GM23338 (cell line): Measurements from ENCODE around the gene KCNQ1OT1.

Experiments used
- CREB1 ChIP-seq: fragments of 250-450 bp; sonication (Bioruptor Pico); IDR thresholded peaks from 2 replicates; pipeline ENCODE4 v1.5.0; 2020; ENCODE audit warnings: low read depth, mild to moderate bottlenecking, moderate library complexity
- EZH2 ChIP-seq: fragments of 200-600 bp; sonication (generic); IDR thresholded peaks from one replicate; pipeline ENCODE4 v1.8.0; 2017; ENCODE audit warnings: antibody characterized with exemption, mild to moderate bottlenecking, low read depth; ENCODE audit not compliant: unreplicated experiment
- EZH2phosphoT487 ChIP-seq: fragments of 200-600 bp; sonication (generic); IDR thresholded peaks from one replicate; pipeline ENCODE4 v1.8.1; 2018; ENCODE audit warnings: antibody characterized with exemption; ENCODE audit not compliant: unreplicated experiment
- JUNB ChIP-seq: IDR thresholded peaks from one replicate; pipeline ENCODE4 v1.6.1; 2016; ENCODE audit warnings: antibody characterized with exemption; ENCODE audit not compliant: unreplicated experiment
- POLR2AphosphoS5 ChIP-seq: IDR thresholded peaks from 2 replicates; pipeline ENCODE4 v1.6.1; 2016; ENCODE audit warnings: antibody characterized with exemption, low read depth
- STAT1 ChIP-seq: IDR thresholded peaks from one replicate; pipeline ENCODE4 v1.6.1; 2016; ENCODE audit warnings: antibody characterized with exemption; ENCODE audit not compliant: unreplicated experiment
- ZNF114 ChIP-seq: fragments of 250-450 bp; sonication (Bioruptor Pico); IDR thresholded peaks from 2 replicates; pipeline ENCODE4 v1.5.0; 2020; ENCODE audit warnings: mild to moderate bottlenecking, moderate library complexity
- ZNF331 ChIP-seq: fragments of 250-450 bp; sonication (Bioruptor Pico); IDR thresholded peaks from 2 replicates; pipeline ENCODE4 v1.5.0; 2020; ENCODE audit warnings: low read depth, mild to moderate bottlenecking, moderate library complexity
- TF ChIP-seq, protein P1 (sequence below), 2 experiments: fragments of 200-600 bp in 1 of 2; sonication (generic) in 1 of 2; conservative IDR thresholded peaks; 2 replicates each; pipeline versions ENCODE4 v1.5.1 to v1.6.1; 2016 to 2017; ENCODE audit warnings: antibody characterized with exemption in 2 of 2, low read depth in 2 of 2, mild to moderate bottlenecking in 2 of 2, moderate library complexity in 1 of 2
- TF ChIP-seq, protein P2 (sequence below): IDR thresholded peaks from one replicate; pipeline ENCODE4 v1.6.1; 2018; ENCODE audit warnings: antibody characterized with exemption; ENCODE audit not compliant: unreplicated experiment
- TF ChIP-seq, protein P3 (sequence below): fragments of 250-450 bp; sonication (Bioruptor Pico); IDR thresholded peaks from 2 replicates; pipeline ENCODE4 v1.5.0; 2020; ENCODE audit warnings: mild to moderate bottlenecking, moderate library complexity

DNA sequence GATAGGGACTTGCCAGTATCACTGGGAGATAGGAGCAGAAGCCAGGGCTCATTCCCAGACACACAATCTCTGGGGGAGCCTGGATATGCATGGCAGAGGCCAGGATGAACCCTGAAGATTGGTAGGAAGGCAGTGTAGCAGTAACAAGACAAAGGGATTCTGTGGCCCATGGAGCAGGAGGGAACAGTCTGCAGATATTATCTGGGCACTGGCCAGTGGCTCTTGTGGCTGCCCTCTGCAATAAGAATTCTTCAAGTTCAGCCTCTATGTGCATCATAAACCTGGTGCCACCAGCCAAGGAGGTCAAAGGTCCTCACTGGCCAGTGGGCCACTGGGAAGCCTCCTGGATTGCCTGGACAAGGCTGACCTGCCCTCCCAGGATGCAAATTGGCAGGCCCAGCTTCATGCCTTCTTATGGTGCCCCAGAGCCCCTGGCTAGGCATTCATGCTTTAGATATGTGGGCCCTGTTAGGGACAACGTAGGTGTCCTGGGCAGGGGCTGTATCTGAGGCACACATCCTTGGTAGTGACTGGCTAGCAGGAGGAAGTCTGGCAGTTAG, 29.2 kb downstream of the KCNQ1OT1 start:
- TF ChIP-seq, protein P1, sequence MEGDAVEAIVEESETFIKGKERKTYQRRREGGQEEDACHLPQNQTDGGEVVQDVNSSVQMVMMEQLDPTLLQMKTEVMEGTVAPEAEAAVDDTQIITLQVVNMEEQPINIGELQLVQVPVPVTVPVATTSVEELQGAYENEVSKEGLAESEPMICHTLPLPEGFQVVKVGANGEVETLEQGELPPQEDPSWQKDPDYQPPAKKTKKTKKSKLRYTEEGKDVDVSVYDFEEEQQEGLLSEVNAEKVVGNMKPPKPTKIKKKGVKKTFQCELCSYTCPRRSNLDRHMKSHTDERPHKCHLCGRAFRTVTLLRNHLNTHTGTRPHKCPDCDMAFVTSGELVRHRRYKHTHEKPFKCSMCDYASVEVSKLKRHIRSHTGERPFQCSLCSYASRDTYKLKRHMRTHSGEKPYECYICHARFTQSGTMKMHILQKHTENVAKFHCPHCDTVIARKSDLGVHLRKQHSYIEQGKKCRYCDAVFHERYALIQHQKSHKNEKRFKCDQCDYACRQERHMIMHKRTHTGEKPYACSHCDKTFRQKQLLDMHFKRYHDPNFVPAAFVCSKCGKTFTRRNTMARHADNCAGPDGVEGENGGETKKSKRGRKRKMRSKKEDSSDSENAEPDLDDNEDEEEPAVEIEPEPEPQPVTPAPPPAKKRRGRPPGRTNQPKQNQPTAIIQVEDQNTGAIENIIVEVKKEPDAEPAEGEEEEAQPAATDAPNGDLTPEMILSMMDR (conservative IDR thresholded peaks at IDR 0.05; ENCODE audit: low read depth in 2 of 2) = no peak
- TF ChIP-seq POLR2AphosphoS5 = no peak
- TF ChIP-seq ZNF331 (CRISPR knock-in tag) = no peak
- TF ChIP-seq EZH2 = no peak
- TF ChIP-seq, protein P2, sequence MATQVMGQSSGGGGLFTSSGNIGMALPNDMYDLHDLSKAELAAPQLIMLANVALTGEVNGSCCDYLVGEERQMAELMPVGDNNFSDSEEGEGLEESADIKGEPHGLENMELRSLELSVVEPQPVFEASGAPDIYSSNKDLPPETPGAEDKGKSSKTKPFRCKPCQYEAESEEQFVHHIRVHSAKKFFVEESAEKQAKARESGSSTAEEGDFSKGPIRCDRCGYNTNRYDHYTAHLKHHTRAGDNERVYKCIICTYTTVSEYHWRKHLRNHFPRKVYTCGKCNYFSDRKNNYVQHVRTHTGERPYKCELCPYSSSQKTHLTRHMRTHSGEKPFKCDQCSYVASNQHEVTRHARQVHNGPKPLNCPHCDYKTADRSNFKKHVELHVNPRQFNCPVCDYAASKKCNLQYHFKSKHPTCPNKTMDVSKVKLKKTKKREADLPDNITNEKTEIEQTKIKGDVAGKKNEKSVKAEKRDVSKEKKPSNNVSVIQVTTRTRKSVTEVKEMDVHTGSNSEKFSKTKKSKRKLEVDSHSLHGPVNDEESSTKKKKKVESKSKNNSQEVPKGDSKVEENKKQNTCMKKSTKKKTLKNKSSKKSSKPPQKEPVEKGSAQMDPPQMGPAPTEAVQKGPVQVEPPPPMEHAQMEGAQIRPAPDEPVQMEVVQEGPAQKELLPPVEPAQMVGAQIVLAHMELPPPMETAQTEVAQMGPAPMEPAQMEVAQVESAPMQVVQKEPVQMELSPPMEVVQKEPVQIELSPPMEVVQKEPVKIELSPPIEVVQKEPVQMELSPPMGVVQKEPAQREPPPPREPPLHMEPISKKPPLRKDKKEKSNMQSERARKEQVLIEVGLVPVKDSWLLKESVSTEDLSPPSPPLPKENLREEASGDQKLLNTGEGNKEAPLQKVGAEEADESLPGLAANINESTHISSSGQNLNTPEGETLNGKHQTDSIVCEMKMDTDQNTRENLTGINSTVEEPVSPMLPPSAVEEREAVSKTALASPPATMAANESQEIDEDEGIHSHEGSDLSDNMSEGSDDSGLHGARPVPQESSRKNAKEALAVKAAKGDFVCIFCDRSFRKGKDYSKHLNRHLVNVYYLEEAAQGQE = no peak
- no peak for TF ChIP-seq EZH2phosphoT487
- no peak for TF ChIP-seq JUNB
- no peak for TF ChIP-seq CREB1 (CRISPR knock-in tag)
- TF ChIP-seq, protein P3, sequence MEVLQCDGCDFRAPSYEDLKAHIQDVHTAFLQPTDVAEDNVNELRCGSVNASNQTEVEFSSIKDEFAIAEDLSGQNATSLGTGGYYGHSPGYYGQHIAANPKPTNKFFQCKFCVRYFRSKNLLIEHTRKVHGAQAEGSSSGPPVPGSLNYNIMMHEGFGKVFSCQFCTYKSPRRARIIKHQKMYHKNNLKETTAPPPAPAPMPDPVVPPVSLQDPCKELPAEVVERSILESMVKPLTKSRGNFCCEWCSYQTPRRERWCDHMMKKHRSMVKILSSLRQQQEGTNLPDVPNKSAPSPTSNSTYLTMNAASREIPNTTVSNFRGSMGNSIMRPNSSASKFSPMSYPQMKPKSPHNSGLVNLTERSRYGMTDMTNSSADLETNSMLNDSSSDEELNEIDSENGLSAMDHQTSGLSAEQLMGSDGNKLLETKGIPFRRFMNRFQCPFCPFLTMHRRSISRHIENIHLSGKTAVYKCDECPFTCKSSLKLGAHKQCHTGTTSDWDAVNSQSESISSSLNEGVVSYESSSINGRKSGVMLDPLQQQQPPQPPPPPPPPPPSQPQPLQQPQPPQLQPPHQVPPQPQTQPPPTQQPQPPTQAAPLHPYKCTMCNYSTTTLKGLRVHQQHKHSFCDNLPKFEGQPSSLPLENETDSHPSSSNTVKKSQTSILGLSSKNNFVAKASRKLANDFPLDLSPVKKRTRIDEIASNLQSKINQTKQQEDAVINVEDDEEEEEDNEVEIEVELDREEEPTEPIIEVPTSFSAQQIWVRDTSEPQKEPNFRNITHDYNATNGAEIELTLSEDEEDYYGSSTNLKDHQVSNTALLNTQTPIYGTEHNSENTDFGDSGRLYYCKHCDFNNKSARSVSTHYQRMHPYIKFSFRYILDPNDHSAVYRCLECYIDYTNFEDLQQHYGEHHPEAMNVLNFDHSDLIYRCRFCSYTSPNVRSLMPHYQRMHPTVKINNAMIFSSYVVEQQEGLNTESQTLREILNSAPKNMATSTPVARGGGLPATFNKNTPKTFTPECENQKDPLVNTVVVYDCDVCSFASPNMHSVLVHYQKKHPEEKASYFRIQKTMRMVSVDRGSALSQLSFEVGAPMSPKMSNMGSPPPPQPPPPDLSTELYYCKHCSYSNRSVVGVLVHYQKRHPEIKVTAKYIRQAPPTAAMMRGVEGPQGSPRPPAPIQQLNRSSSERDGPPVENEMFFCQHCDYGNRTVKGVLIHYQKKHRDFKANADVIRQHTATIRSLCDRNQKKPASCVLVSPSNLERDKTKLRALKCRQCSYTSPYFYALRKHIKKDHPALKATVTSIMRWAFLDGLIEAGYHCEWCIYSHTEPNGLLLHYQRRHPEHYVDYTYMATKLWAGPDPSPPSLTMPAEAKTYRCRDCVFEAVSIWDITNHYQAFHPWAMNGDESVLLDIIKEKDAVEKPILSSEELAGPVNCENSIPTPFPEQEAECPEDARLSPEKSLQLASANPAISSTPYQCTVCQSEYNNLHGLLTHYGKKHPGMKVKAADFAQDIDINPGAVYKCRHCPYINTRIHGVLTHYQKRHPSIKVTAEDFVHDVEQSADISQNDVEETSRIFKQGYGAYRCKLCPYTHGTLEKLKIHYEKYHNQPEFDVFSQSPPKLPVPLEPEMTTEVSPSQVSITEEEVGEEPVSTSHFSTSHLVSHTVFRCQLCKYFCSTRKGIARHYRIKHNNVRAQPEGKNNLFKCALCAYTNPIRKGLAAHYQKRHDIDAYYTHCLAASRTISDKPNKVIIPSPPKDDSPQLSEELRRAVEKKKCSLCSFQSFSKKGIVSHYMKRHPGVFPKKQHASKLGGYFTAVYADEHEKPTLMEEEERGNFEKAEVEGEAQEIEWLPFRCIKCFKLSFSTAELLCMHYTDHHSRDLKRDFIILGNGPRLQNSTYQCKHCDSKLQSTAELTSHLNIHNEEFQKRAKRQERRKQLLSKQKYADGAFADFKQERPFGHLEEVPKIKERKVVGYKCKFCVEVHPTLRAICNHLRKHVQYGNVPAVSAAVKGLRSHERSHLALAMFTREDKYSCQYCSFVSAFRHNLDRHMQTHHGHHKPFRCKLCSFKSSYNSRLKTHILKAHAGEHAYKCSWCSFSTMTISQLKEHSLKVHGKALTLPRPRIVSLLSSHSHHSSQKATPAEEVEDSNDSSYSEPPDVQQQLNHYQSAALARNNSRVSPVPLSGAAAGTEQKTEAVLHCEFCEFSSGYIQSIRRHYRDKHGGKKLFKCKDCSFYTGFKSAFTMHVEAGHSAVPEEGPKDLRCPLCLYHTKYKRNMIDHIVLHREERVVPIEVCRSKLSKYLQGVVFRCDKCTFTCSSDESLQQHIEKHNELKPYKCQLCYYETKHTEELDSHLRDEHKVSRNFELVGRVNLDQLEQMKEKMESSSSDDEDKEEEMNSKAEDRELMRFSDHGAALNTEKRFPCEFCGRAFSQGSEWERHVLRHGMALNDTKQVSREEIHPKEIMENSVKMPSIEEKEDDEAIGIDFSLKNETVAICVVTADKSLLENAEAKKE (CRISPR knock-in tag) = no peak
- no peak for TF ChIP-seq STAT1
- no peak for TF ChIP-seq ZNF114
